BE2C (cell line): ENCODE results near the gene PMAIP1.

ENCODE experiments used
- DNase-seq: peaks from one replicate; pipeline ENCODE4 v3.0.0-alpha.2; 2020
- H3K27me3 ChIP-seq: fragments of 250-450 bp; sonication (Bioruptor Pico); 2 replicates; pipeline ENCODE4 v1.5.1; 2020; ENCODE audit warnings: mild to moderate bottlenecking
- H3K36me3 ChIP-seq: fragments of 250-450 bp; sonication (Bioruptor Pico); 2 replicates; pipeline ENCODE4 v1.5.1; 2020; ENCODE audit warnings: mild to moderate bottlenecking
- H3K4me1 ChIP-seq: fragments of 250-450 bp; sonication (Bioruptor Pico); 2 replicates; pipeline ENCODE4 v1.5.1; 2020
- H3K4me3 ChIP-seq: 2 replicates; pipeline ENCODE4 v1.5.1; 2011; ENCODE audit warnings: low read depth, low read length
- H3K9me3 ChIP-seq: fragments of 250-450 bp; sonication (Bioruptor Pico); 2 replicates; pipeline ENCODE4 v1.5.1; 2020
- CTCF ChIP-seq: IDR thresholded peaks from 2 replicates; pipeline ENCODE4 v1.5.1; 2012; ENCODE audit warnings: mild to moderate bottlenecking, low read depth, low read length

The PMAIP1 gene

GRCh38 chr18:59908799-59909198 lies 9.0 kb downstream of the PMAIP1 start:
- Histone ChIP-seq H3K4me1 (peaks cover 2% of the 10 kb centered on the region; the same call in 1 of the 2 replicates), H3K27me3 (no peaks in the 10 kb centered on the region), H3K36me3 (no peaks in the 10 kb centered on the region), H3K9me3 (no peaks in the 10 kb centered on the region), H3K4me3 (no peak overlapping the region)
- DNase-seq = no peak
- TF ChIP-seq CTCF = no peak

GRCh38 chr18:59909289-59910036 lies 9.7 kb downstream of the PMAIP1 start:
- Histone ChIP-seq H3K27me3 (no peaks in the 10 kb centered on the region), H3K9me3 (no peaks in the 10 kb centered on the region), H3K36me3 (no peaks in the 10 kb centered on the region), H3K4me1 (peaks cover 2% of the 10 kb centered on the region; the same call in 1 of the 2 replicates), H3K4me3 (no peak overlapping the region)
- TF ChIP-seq CTCF = no peak
- no peak for DNase-seq

GRCh38 chr18:59910967-59911366 lies 11.2 kb downstream of the PMAIP1 start:
- no peak overlapping the region for H3K4me3 ChIP-seq

GRCh38 chr18:59911600-59911999 lies 11.8 kb downstream of the PMAIP1 start:
- Histone ChIP-seq H3K4me3 (no peak overlapping the region), H3K27me3 (no peaks in the 10 kb centered on the region), H3K4me1 (peaks cover 3% of the 10 kb centered on the region; the same call in 1 of the 2 replicates), H3K36me3 (no peaks in the 10 kb centered on the region), H3K9me3 (no peaks in the 10 kb centered on the region)
- DNase-seq = no peak
- TF ChIP-seq CTCF = no peak

More at GRCh38 chr18:59910967-59911366, 11.2 kb downstream of the PMAIP1 start:
- no peaks in the 10 kb centered on the region for H3K9me3 ChIP-seq
- no peak for DNase-seq
- TF ChIP-seq CTCF = no peak
- no peaks in the 10 kb centered on the region for H3K36me3 ChIP-seq
- H3K27me3 ChIP-seq = no peaks in the 10 kb centered on the region
- peaks cover 3% of the 10 kb centered on the region; the same call in 1 of the 2 replicates for H3K4me1 ChIP-seq

- Histone ChIP-seq H3K4me1 (peaks cover 3% of the 10 kb centered on the region; the same call in 1 of the 2 replicates), H3K27me3 (no peaks in the 10 kb centered on the region), H3K36me3 (no peaks in the 10 kb centered on the region), H3K4me3 (no peak overlapping the region), H3K9me3 (no peaks in the 10 kb centered on the region)
- TF ChIP-seq CTCF = no peak
- DNase-seq = no peak
Observed at GRCh38 chr18:59912007-59912550, 12.3 kb downstream of the PMAIP1 start.

GRCh38 chr18:59915606-59916005 lies 15.8 kb downstream of the PMAIP1 start:
- peaks cover 3% of the 10 kb centered on the region; the same call in 1 of the 2 replicates for H3K4me1 ChIP-seq
- TF ChIP-seq CTCF = no peak
- no peaks in the 10 kb centered on the region for H3K36me3 ChIP-seq
- H3K9me3 ChIP-seq = no peaks in the 10 kb centered on the region
- no peak overlapping the region for H3K4me3 ChIP-seq
- DNase-seq = no peak
- H3K27me3 ChIP-seq = no peaks in the 10 kb centered on the region
